ENCODE data around the gene SH3TC1. TPM values are rescaled to one million over a fixed set of nuclear protein-coding genes. Genes with fewer than 3 reads are reported as not detected.

The SH3TC1 gene
- total and polyA plus RNA-seq, 2 of the 8 experiments (the other 6 are each of a cell fraction or from before 2014, with no cell fraction given), result 0.15 TPM; not detected in 1

- CTCF ChIA-PET (ENCODE audit: partially characterized antibody), result interaction anchor here (1.0 to 6.1 kb wide), 6 partner anchors 30 to 277 kb away, joined by 3 to 74 read pairs (median 4); no protein-coding TSS in a partner anchor
- H4K20me1 ChIP-seq (replicated peaks in 1 of 2; ENCODE audit: control insufficient read depth in 1 of 2, insufficient read depth in 2 of 2, low read length in 2 of 2), result no peaks in the 10 kb centered on the region
Measured at GRCh38 chr4:8270418-8270771, 71.3 kb downstream of the SH3TC1 start.

More at GRCh38 chr4:8270418-8270771, 71.3 kb downstream of the SH3TC1 start:
- Histone ChIP-seq H3K23ac (ENCODE audit: insufficient read length) (no peak overlapping the region), H3K23me2 (ENCODE audit: low read depth, low read length) (peaks cover 4% of the 10 kb centered on the region; the same call in 1 of the 2 replicates), H2BK120ac (replicated peaks; ENCODE audit: low read depth, low read length) (no peak overlapping the region), H3K56ac (replicated peaks; ENCODE audit: insufficient read length, low read depth, low read length) (no peak overlapping the region), H2BK12ac (ENCODE audit: low read depth, low read length) (peak overlapping the region; percentile 9; the same call in 1 of the 2 replicates), H2BK15ac (ENCODE audit: low read length) (0 out of 2 replicates have a peak overlapping the region, but pooled peaks have one; percentile 61), H2AK5ac (ENCODE audit: low read depth, low read length) (no peak overlapping the region), H3K14ac (ENCODE audit: insufficient read length) (no peak overlapping the region), H3K36me3 (ENCODE audit: control insufficient read depth in 2 of 4, insufficient read depth in 4 of 4, low read length in 3 of 4) (no peaks in the 10 kb centered on the region), H3K4ac (replicated peaks; ENCODE audit: insufficient read length, low read depth, low read length) (peak overlapping the region; percentile 8), H3K4me2 (ENCODE audit: insufficient read depth in 1 of 2, low read depth in 2 of 2, low read length in 2 of 2) (peak overlapping the region; percentile 32 to 70; a peak in 3 of 4 replicates), H3K79me2 (ENCODE audit: control insufficient read depth in 1 of 2, insufficient read depth in 2 of 2, low read length in 2 of 2) (no peaks in the 10 kb centered on the region), H3K27ac (ENCODE audit: low read depth, low read length) (no peak overlapping the region), H4K8ac (ENCODE audit: extremely low read depth, insufficient read depth, low read length) (no peak overlapping the region), H3K79me1 (ENCODE audit: low read depth, low read length) (no peaks in the 10 kb centered on the region), H3K4me3 (ENCODE audit: extremely low read depth in 1 of 4, insufficient read depth in 2 of 4, low read depth in 3 of 4, low read length in 4 of 4) (peak overlapping the region in 3 of 4 experiments; percentile 34 to 59 (median 43); a peak in 7 of 8 replicates), H4K91ac (replicated peaks; ENCODE audit: insufficient read length, low read length) (no peak overlapping the region), H3K18ac (ENCODE audit: extremely low read depth, low read length) (no peak overlapping the region), H3K9me3 (ENCODE audit: insufficient read depth in 2 of 2, low read depth in 1 of 2, low read length in 1 of 2) (no peaks in the 10 kb centered on the region), H2AFZ (ENCODE audit: low read length) (no peak overlapping the region), H2BK20ac (ENCODE audit: low read length) (no peak overlapping the region), H3K27me3 (replicated peaks in 1 of 4; ENCODE audit: control insufficient read depth in 3 of 4, extremely low read depth in 1 of 4, insufficient read depth in 3 of 4, low read length in 3 of 4) (peaks cover 7 to 28% (median 20%) of the 10 kb centered on the region in 4 experiments; a peak in 6 of 7 replicates), H3K4me1 (replicated peaks in 1 of 4; ENCODE audit: control insufficient read depth in 3 of 4, insufficient read depth in 4 of 4, low read length in 3 of 4) (peaks cover 0 to 2% (median 1%) of the 10 kb centered on the region in 4 experiments; a peak in 3 of 7 replicates), H2BK5ac (ENCODE audit: low read depth, low read length) (no peak overlapping the region), H3K9ac (replicated peaks in 1 of 4; ENCODE audit: extremely low read depth in 1 of 4, low read depth in 3 of 4, low read length in 3 of 4) (no peak overlapping the region), H4K5ac (ENCODE audit: insufficient read length, low read depth, low read length) (no peak overlapping the region)
- no peak for FAIRE-seq
- 80% methylated on average over 8 of the region's 11 CpGs; no CpG with 5 or more reads in 1 of the 2 experiments for WGBS, 2 experiments (ENCODE audit: extremely low coverage in 1 of 2, insufficient coverage in 1 of 2, insufficient read length in 1 of 2, insufficient replicate concordance in 2 of 2, low coverage in 1 of 2, low lambda C conversion rate in 2 of 2, missing lambda C conversion rate in 1 of 2)
- DNase-seq (ENCODE audit: low read depth in 1 of 2, low spot score in 2 of 2), result no peak
- POLR2A ChIA-PET (ENCODE audit: partially characterized antibody), result no interaction called here
- no peak for TF ChIP-seq SUZ12 (IDR thresholded peaks at IDR 0.05; ENCODE audit: low read length)
- no peak for TF ChIP-seq HDAC2 (IDR thresholded peaks at IDR 0.05; ENCODE audit: borderline replicate concordance in 1 of 2, low read depth in 2 of 2, low read length in 2 of 2)
- no peak for TF ChIP-seq USF2 (IDR thresholded peaks at IDR 0.05; ENCODE audit: low read length)
